ENCODE results near the gene CCDC188. TPM values are rescaled to one million over a fixed set of nuclear protein-coding genes. Genes with fewer than 3 reads are reported as not detected.

CCDC188 gene
- total RNA-seq, 1 experiment from 2014 or later: not detected

- Histone ChIP-seq H4K20me1 (ENCODE audit: low read length) (no peaks in the 10 kb centered on the region), H3K27me3 (ENCODE audit: low read length) (no peaks in the 10 kb centered on the region), H3K4me1 (ENCODE audit: insufficient read depth, low read length) (no peaks in the 10 kb centered on the region), H3K4me2 (ENCODE audit: low read length) (no peak overlapping the region), H3K9ac (ENCODE audit: low read length) (no peak overlapping the region), H3K36me3 (ENCODE audit: low read depth, low read length) (peaks cover 4% of the 10 kb centered on the region; the same call in 1 of the 2 replicates), H3K4me3 (ENCODE audit: low read length) (no peak overlapping the region), H3F3A (ENCODE audit: low read length, unreplicated experiment) (no peaks in the 10 kb centered on the region), H3K27ac (ENCODE audit: low read length) (no peak overlapping the region), H3K9me3 (ENCODE audit: low read length) (no peaks in the 10 kb centered on the region), H3K79me2 (ENCODE audit: low read length) (peaks cover 18% of the 10 kb centered on the region), H3K9me2 (replicated peaks; ENCODE audit: low read length) (no peaks in the 10 kb centered on the region), H2AFZ (ENCODE audit: low read length) (no peak overlapping the region)
- DNase-seq: no peak
- TSS peak; percentile 19 for BruUV-seq (replicated peaks)
- intact Hi-C loops (cut with micrococcal nuclease): no loop called here
- TF ChIP-seq CTCF (conservative IDR thresholded peaks at IDR 0.05; ENCODE audit: low read depth, low read length): no peak
- no peak for TF ChIP-seq EZH2phosphoT487 (IDR thresholded peaks at IDR 0.05; ENCODE audit: borderline replicate concordance, low read length)
- no peak for TF ChIP-seq EZH2 (IDR thresholded peaks at IDR 0.05; ENCODE audit: low read length, unreplicated experiment)
- CTCF ChIA-PET: no interaction called here
- ATAC-seq: no peak
- POLR2A ChIA-PET (ENCODE audit: unreplicated experiment): no interaction called here
These were observed 24.4 kb downstream of the CCDC188 start for GRCh38 chr22:20126284-20127029.

- DNase-seq (no peak), ATAC-seq (no peak)
- Histone ChIP-seq H3K4me3 (ENCODE audit: low read length) (no peak overlapping the region), H3K79me2 (ENCODE audit: low read length) (peaks cover 28% of the 10 kb centered on the region), H3F3A (ENCODE audit: low read length, unreplicated experiment) (no peaks in the 10 kb centered on the region), H3K9me2 (replicated peaks; ENCODE audit: low read length) (no peaks in the 10 kb centered on the region), H3K27me3 (ENCODE audit: low read length) (no peaks in the 10 kb centered on the region), H3K4me1 (ENCODE audit: insufficient read depth, low read length) (no peaks in the 10 kb centered on the region), H3K9me3 (ENCODE audit: low read length) (no peaks in the 10 kb centered on the region), H3K36me3 (ENCODE audit: low read depth, low read length) (peaks cover 5% of the 10 kb centered on the region; the same call in 1 of the 2 replicates), H3K9ac (ENCODE audit: low read length) (no peak overlapping the region), H3K27ac (ENCODE audit: low read length) (no peak overlapping the region), H2AFZ (ENCODE audit: low read length) (no peak overlapping the region), H4K20me1 (ENCODE audit: low read length) (no peaks in the 10 kb centered on the region), H3K4me2 (ENCODE audit: low read length) (no peak overlapping the region)
- intact Hi-C loops (cut with micrococcal nuclease): no loop called here
- BruUV-seq (replicated peaks): no TSS peak
- POLR2A ChIA-PET (ENCODE audit: unreplicated experiment): no interaction called here
- CTCF ChIA-PET: no interaction called here
- TF ChIP-seq EZH2 (IDR thresholded peaks at IDR 0.05; ENCODE audit: low read length, unreplicated experiment) (no peak), EZH2phosphoT487 (IDR thresholded peaks at IDR 0.05; ENCODE audit: borderline replicate concordance, low read length) (no peak), CTCF (conservative IDR thresholded peaks at IDR 0.05; ENCODE audit: low read depth, low read length) (no peak)
These were observed 25.4 kb downstream of the CCDC188 start for GRCh38 chr22:20125201-20126174.

Measured in PC-3 (cell line).